Activated CD4-positive, alpha-beta memory T cell treated with anti-CD3 and anti-CD28 coated beads, Interleukin-2, amount 10 ng/mL, durations not matched to agents 7 days and 5 days (primary cell): ENCODE results near the gene ACTL8. TPM values are rescaled to one million over a fixed set of nuclear protein-coding genes. Genes with fewer than 3 reads are reported as not detected.

Source experiments
- CTCF ChIA-PET: fragments of 350-600 bp; sonication (Branson Sonifier 250); formaldehyde crosslinking; loops from one replicate; lab custom pipeline; 2021; ENCODE audit warnings: antibody characterized with exemption, inconsistent platforms; lab: Charles Lee
- POLR2A ChIA-PET: fragments of 350-600 bp; sonication (Branson Sonifier 250); formaldehyde crosslinking; loops from one replicate; lab custom pipeline; 2021; ENCODE audit warnings: antibody characterized with exemption; lab: Charles Lee
- DNase-seq: peaks from one replicate; pipeline ENCODE4 v3.0.0-alpha.2; 2020
- H3K27ac Mint-ChIP-seq: one replicate; pipeline ENCODE4 v1.8.0; 2021; ENCODE audit warnings: mild to moderate bottlenecking, mixed read lengths
- H3K27me3 Mint-ChIP-seq: one replicate; pipeline ENCODE4 v1.8.0; 2021; ENCODE audit warnings: mixed read lengths
- H3K36me3 Mint-ChIP-seq: one replicate; pipeline ENCODE4 v1.8.0; 2021; ENCODE audit warnings: low read depth, mixed read lengths
- H3K4me1 Mint-ChIP-seq: one replicate; pipeline ENCODE4 v1.8.0; 2021; ENCODE audit warnings: mixed read lengths
- H3K4me3 Mint-ChIP-seq: one replicate; pipeline ENCODE4 v1.8.0; 2021; ENCODE audit warnings: mild to moderate bottlenecking, mixed read lengths
- H3K9me3 Mint-ChIP-seq: one replicate; pipeline ENCODE4 v1.8.0; 2021; ENCODE audit warnings: mixed read lengths
- total RNA-seq, 2 experiments: library from RNA; stranded (reverse); gene quantifications; one replicate each; pipeline ENCODE4 v1.2.3, GENCODE V29; 2021

Gene ACTL8
- total RNA-seq, 2 experiments from 2014 or later: not detected

DNA sequence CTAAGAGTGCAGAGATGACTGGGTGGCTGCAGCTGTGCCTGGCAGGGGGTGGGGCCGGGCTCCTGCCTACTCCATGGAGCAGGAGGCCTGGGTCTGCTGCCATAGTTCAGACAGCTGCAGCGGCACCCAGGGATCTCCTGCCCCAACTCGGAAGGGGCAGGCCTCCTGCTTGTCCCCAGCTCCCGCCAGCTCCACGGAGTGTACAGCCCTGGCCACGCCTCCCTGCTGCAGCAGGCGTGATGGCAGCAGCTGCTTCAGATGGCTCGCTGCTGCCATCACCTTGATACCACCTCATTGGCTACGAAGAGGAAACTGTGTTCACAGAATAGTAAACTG, 35.9 kb downstream of the ACTL8 start:
- H3K4me3 Mint-ChIP-seq: no peak overlapping the region
- CTCF ChIA-PET: no interaction called here

DNA sequence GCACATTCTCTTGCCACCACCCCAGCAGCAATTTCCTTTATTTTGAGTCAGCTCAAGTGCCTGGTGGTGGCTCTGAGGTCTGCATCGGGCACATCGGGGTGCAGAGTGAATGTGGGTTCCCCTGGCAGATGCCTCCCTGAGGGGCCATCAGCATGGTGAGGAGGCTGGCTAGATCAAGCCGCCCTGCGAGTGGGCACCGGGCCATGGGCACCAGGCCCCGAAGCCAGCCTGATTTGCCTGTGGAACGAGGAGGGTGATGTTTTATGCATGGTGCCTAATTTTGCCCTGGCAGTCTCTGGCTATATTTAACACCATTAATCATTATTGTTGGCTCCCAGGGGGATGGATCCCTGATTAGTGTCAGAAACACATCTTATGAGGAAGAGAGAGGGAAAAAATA, 36.3 kb downstream of the ACTL8 start:
- CTCF ChIA-PET: no interaction called here
- no peaks in the 10 kb centered on the region for H3K36me3 Mint-ChIP-seq
- peaks cover 1% of the 10 kb centered on the region for H3K9me3 Mint-ChIP-seq
- no peaks in the 10 kb centered on the region for H3K4me1 Mint-ChIP-seq
- DNase-seq: no peak
- no peaks in the 10 kb centered on the region for H3K27me3 Mint-ChIP-seq
- no peak overlapping the region for H3K4me3 Mint-ChIP-seq
- POLR2A ChIA-PET: no interaction called here
- H3K27ac Mint-ChIP-seq: no peak overlapping the region

More for the DNA sequence above, 35.9 kb downstream of the ACTL8 start:
- H3K9me3 Mint-ChIP-seq: peaks cover 1% of the 10 kb centered on the region
- POLR2A ChIA-PET: no interaction called here
- no peak for DNase-seq
- H3K27ac Mint-ChIP-seq: no peak overlapping the region
- no peaks in the 10 kb centered on the region for H3K4me1 Mint-ChIP-seq
- no peaks in the 10 kb centered on the region for H3K27me3 Mint-ChIP-seq
- no peaks in the 10 kb centered on the region for H3K36me3 Mint-ChIP-seq

DNA sequence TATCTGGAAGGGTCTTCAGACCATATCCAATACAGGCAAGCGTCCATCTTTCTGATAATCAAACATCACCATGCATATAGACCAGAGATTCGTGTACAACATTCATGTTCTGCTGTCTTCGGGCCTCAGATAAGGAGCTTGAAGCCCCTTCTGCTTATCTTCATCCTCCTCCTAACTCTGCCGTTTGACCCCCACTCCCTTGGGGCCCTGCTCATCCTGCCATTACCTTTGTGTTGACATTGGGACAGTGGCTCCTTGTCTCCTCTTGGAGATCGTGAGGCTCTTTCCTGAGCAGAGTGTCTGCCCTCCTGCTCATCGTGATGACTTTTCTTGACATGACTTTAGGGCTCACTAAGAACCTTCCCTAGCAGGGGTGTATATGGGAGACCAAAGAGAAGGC, 37.3 kb downstream of the ACTL8 start:
- ChIA-PET CTCF (no interaction called here), POLR2A (no interaction called here)
- no peaks in the 10 kb centered on the region for H3K27me3 Mint-ChIP-seq
- H3K4me1 Mint-ChIP-seq: peaks cover under 1% of the 10 kb centered on the region
- H3K9me3 Mint-ChIP-seq: peaks cover 1% of the 10 kb centered on the region
- H3K27ac Mint-ChIP-seq: no peak overlapping the region
- H3K36me3 Mint-ChIP-seq: no peaks in the 10 kb centered on the region
- no peak overlapping the region for H3K4me3 Mint-ChIP-seq
- no peak for DNase-seq

DNA sequence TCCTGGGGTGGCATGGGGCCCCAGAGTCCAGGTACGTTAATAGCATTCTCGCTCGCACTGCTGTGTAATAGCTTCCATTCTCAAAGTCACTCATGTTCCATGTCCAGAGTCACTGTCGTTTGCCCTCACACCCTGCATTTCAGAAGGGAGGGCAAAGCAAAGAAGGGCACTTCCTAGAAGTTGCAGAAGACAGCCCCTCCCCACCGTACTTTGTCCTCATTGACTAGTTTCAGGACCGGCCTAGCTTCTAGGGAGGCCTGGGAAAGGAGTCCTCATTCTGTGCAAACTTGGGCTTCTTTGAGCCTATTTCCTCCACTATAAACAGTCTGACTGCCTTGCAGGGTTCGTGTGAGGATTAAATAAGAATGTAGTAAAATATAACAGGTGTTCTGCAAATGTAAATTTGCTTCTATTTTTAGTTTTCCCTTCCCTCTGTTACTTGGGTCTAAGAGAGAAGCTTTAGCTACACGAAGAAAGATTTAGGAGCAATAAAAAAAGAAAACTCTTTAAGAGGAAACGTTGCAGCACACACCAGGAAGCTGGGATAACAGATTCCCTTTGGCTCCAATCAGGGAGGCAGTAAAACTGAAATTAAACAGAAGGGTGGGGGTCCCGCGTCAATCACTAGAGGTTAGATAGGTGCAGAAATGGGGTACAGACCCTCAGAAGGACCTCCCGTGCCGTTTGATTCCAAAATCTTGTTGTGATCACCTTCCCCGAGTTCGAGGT, 40.1 kb downstream of the ACTL8 start:
- POLR2A ChIA-PET: no interaction called here
- no peak for DNase-seq
- Mint-ChIP-seq H3K27ac (no peak overlapping the region), H3K9me3 (peaks cover 1% of the 10 kb centered on the region), H3K4me1 (peaks cover 5% of the 10 kb centered on the region), H3K36me3 (no peaks in the 10 kb centered on the region), H3K4me3 (no peak overlapping the region), H3K27me3 (no peaks in the 10 kb centered on the region)
- CTCF ChIA-PET: no interaction called here

DNA sequence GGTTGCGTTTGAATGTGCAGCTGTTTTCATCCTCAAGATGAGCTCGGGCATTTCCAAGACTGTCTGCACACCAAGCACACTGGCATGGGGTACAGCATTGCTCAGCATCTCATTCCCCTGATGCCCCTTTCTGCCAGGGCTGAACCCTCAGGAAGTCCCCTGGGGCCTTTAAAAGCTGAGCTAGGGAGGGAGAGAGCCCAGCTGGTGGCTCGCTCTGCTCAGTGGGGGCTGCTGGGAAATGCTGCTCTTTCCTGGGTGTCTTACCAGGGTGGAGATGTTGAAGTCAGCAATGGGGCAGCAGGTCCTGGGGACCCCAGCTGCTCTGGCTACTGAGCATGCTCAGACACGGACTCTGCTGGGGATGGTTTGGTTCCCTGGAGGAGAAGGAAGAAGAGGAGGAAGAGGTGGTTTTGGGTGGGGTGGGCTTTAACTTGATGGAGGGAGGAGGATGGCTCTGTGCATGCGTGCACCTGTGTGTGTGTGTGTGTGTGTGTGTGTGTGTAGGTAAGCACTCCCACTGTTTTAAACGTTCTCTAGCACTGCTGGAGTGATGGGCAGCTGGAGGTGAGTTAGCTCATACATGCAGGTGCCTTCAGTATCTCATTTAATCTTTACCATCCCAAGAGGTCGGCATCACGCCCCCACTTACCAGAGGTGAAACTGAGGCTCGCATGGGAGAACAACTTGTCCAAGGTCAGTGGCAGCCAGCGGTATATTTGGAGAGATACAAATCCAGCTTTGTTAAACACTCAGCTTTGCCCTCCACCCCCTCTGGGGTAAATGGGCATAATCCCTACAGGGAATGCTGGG, 40.9 kb downstream of the ACTL8 start:
- Mint-ChIP-seq H3K36me3 (no peaks in the 10 kb centered on the region), H3K4me3 (no peak overlapping the region), H3K9me3 (peaks cover 1% of the 10 kb centered on the region), H3K4me1 (peaks cover 5% of the 10 kb centered on the region), H3K27ac (no peak overlapping the region), H3K27me3 (no peaks in the 10 kb centered on the region)
- CTCF ChIA-PET: no interaction called here
- DNase-seq: no peak
- POLR2A ChIA-PET: no interaction called here

DNA sequence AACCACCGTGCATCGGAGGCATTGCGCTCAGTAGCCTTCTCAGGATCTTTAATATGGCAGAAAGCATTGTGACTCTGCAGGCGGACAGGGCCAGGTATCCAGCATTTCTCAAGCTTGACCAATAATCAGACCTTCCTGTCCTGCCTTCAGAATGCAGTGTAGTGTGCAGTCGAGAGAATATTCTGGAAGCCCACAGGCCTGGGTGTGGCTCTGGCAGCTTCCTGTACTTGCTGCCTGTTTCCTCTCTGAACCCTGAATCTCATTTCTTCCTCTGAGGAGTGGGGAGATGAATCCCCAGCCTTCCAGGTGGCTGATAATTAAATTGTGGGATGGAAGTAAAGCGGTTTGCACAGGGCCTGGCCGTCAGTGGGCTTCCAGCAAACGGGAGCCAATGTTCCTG, 42.3 kb downstream of the ACTL8 start:
- ChIA-PET CTCF (no interaction called here), POLR2A (no interaction called here)
- Mint-ChIP-seq H3K27ac (no peak overlapping the region), H3K4me1 (peaks cover 5% of the 10 kb centered on the region), H3K36me3 (no peaks in the 10 kb centered on the region), H3K9me3 (no peaks in the 10 kb centered on the region), H3K27me3 (no peaks in the 10 kb centered on the region), H3K4me3 (no peak overlapping the region)
- no peak for DNase-seq

DNA sequence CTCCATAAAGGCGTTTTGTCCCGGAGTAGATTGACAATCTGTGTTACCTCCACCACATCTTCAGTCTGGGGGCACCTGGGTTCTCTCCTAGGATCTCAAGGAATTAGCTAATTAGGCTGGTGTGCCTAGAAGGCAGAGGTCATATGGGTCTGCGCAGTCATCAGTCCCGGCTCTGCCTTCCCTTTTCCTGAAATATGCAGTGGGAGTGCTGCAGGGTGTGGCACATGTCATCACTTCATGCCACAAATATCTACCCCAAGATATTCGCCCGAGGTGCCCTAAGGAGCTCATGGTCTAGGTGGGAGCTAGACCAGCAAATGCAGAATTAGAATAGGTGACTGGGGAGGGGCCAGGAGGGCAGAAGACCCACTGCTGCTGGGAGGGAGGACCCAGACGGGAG, 42.9 kb downstream of the ACTL8 start:
- ChIA-PET CTCF (no interaction called here), POLR2A (no interaction called here)
- Mint-ChIP-seq H3K4me1 (peaks cover 5% of the 10 kb centered on the region), H3K27ac (no peak overlapping the region), H3K36me3 (no peaks in the 10 kb centered on the region), H3K27me3 (no peaks in the 10 kb centered on the region), H3K9me3 (no peaks in the 10 kb centered on the region), H3K4me3 (no peak overlapping the region)
- DNase-seq: no peak

DNA sequence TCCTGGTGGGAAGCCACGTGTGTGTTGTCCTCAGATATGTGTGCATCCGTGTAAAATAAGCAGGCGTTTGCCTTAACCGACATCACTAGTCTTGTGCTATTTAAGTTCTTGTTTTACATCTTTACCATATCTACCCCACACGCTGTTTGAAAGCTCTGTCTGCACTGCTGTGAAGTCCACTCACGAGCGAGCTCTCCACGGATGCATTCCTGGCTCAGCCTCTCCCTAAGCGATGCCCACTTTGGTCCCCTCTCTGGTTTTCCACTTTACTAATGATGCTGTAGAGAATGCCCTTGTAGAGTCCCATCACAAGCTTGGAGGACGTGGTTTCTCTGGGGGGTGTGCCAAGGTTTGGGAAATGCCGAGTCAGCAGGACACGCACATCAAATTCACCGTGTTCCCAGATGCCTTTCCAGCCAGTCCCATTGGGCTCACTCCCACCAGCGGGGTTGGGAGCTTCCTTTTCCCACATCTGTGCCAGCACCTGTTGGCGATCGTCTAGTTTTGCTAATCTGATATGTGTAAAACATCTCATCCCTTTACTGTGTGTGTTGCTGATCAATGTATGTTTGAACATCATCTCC, 43.8 kb downstream of the ACTL8 start:
- H3K36me3 Mint-ChIP-seq: no peaks in the 10 kb centered on the region
- no peaks in the 10 kb centered on the region for H3K9me3 Mint-ChIP-seq
- CTCF ChIA-PET: no interaction called here

DNA sequence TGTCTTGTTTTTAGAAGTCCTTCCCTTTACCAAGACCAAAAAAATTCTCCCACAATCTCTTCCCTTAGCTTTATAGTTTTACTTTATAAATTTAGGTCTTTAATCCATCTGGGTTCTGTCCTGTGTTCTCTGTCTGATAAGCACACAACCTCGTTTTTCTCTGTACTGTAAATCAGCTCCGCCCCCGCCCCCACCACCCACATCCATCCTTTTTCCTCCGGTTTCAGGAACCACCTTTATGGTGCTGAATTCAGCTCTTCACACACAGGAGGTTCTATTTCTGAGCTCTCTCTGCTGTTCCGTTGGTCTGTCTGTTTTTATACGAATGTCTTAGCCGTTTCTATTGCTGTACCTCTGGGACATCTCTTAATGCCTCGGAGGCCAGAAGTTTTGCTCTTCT, 44.5 kb downstream of the ACTL8 start:
- POLR2A ChIA-PET: no interaction called here
- H3K9me3 Mint-ChIP-seq: no peaks in the 10 kb centered on the region
- no peak overlapping the region for H3K4me3 Mint-ChIP-seq
- H3K27me3 Mint-ChIP-seq: no peaks in the 10 kb centered on the region
- H3K27ac Mint-ChIP-seq: no peak overlapping the region
- no peaks in the 10 kb centered on the region for H3K36me3 Mint-ChIP-seq
- peaks cover 5% of the 10 kb centered on the region for H3K4me1 Mint-ChIP-seq
- CTCF ChIA-PET: no interaction called here
- no peak for DNase-seq

More for the DNA sequence above, 43.8 kb downstream of the ACTL8 start:
- POLR2A ChIA-PET: no interaction called here
- peaks cover 5% of the 10 kb centered on the region for H3K4me1 Mint-ChIP-seq
- no peak overlapping the region for H3K4me3 Mint-ChIP-seq
- H3K27ac Mint-ChIP-seq: no peak overlapping the region
- H3K27me3 Mint-ChIP-seq: no peaks in the 10 kb centered on the region
- no peak for DNase-seq

DNA sequence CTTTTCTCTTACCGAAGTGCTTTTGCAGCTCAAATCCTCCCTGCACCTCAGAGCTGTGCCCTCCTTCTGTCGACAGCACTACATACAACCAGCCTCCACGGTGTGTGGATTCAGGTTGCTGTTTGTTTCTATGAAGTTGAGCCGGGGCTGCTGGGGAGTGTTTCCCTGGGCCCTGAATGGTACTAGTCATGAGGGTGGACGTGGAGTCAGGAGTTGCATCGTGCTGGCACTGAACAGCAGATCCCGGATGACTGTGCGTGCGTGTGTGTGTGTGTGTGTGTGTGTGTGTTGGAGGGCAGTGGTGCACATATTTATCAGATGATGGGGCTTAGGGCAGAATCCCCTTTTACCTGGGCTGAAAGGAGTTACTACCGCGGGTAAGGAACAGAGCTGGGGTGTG, 47.0 kb downstream of the ACTL8 start:
- H3K27ac Mint-ChIP-seq: no peak overlapping the region
- H3K36me3 Mint-ChIP-seq: no peaks in the 10 kb centered on the region
- ChIA-PET CTCF (no interaction called here), POLR2A (no interaction called here)
- H3K4me3 Mint-ChIP-seq: no peak overlapping the region
- no peaks in the 10 kb centered on the region for H3K27me3 Mint-ChIP-seq
- peaks cover 5% of the 10 kb centered on the region for H3K4me1 Mint-ChIP-seq
- DNase-seq: no peak
- H3K9me3 Mint-ChIP-seq: no peaks in the 10 kb centered on the region

DNA sequence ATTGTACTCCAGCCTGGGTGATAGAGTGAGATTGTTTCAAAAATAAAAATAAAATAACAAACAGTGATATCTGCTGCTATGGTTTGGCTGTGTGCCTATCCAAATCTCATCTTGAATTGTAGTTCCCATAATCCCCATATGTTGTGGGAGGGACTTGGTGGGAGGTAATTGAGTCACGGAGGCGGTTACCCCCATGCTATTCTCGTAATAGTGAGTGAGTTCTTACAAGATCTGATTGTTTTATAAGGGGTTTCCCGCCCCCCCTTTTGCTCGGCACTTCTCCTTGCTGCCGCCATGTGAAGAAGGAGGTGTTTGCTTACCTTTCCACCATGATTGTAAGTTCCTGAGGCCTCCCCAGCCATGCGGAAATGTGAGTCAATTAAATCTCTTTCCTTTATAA, 47.8 kb downstream of the ACTL8 start:
- Mint-ChIP-seq H3K4me1 (no peaks in the 10 kb centered on the region), H3K36me3 (no peaks in the 10 kb centered on the region), H3K9me3 (no peaks in the 10 kb centered on the region), H3K27ac (no peak overlapping the region), H3K27me3 (no peaks in the 10 kb centered on the region), H3K4me3 (no peak overlapping the region)
- no peak for DNase-seq
- ChIA-PET CTCF (no interaction called here), POLR2A (no interaction called here)

DNA sequence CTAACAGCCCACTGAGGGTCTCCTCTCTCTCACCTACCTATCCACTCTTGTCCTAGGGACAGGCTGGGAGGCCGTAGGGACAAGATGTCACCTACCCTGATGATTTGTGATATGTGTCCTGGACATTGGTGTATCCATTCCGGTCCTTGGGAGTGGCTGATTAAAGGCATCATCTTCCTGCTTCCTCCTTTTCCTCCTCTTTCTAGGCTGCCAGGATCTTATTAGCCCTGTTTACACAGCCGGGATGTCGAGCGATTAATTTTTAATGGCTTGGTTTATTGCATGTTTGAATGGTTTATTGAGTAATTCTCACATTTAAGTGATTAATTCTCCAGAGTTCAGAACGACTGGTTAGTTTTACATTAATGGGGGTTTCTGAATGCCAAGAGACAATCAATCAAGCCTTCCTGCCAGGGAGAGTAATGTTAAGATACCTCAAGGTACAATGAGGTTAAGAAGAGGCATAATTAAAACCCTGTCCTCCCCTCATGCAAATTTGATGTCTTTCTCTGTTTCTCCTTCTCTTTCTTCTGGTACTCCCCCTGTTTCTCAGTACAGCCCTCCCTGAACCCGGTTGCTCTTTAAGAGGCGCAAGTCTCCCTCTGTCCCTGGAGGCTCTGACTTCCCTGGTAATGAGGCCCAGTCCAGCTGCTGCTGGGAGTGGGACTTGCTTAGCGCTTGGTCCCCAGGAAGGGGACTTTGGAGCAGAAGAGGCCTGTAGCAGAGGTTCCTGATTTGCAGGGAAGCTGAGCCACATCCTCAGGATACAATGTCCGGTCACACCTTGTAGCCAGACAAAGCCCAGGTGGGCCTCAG, 50.9 kb downstream of the ACTL8 start:
- CTCF ChIA-PET: no interaction called here
- no peaks in the 10 kb centered on the region for H3K9me3 Mint-ChIP-seq
- no peaks in the 10 kb centered on the region for H3K27me3 Mint-ChIP-seq
- POLR2A ChIA-PET: no interaction called here
- H3K27ac Mint-ChIP-seq: no peak overlapping the region
- no peak for DNase-seq
- no peaks in the 10 kb centered on the region for H3K4me1 Mint-ChIP-seq
- no peaks in the 10 kb centered on the region for H3K36me3 Mint-ChIP-seq
- H3K4me3 Mint-ChIP-seq: no peak overlapping the region

DNA sequence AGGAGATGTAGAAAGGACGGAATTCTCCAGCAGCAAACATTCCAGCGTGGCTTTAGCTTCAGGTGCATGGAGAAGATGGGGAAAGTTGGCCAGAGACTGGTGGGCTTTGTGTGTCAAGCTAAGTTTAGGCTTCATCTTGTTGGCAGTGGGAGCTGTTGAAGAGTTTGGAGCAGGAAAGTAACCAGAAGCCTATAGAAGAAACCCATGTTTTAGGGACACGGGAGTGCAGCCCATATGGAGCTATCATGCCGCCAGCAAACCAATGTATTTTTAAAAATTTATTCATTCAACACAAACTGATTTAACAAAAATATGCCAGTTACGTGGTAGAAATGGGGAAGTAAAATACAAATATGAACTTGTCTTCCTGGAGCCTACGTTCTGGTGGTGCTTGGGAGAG, 53.7 kb downstream of the ACTL8 start:
- no peaks in the 10 kb centered on the region for H3K27me3 Mint-ChIP-seq
- no peaks in the 10 kb centered on the region for H3K36me3 Mint-ChIP-seq
- no peaks in the 10 kb centered on the region for H3K9me3 Mint-ChIP-seq

More for the DNA sequence above, 53.7 kb downstream of the ACTL8 start:
- no peak overlapping the region for H3K27ac Mint-ChIP-seq
- no peak for DNase-seq
- no peak overlapping the region for H3K4me3 Mint-ChIP-seq
- H3K4me1 Mint-ChIP-seq: no peaks in the 10 kb centered on the region
- CTCF ChIA-PET: no interaction called here
- POLR2A ChIA-PET: no interaction called here
